Activated CD4-positive, CD25-positive, alpha-beta regulatory T cell (primary cell): ENCODE results near the gene ABR.
"Not testable (repeated sequence)": the region's sequence is repeated elsewhere in the genome, so short reads cannot be mapped to it uniquely, and the experiment has no call there.

Source experiments
- DNase-seq, 4 experiments: peaks; one replicate each; lab custom pipeline; 2025; lab: John Stamatoyannopoulos, UW

Gene ABR

GRCh38 chr17:1071103-1071825 is 108.5 kb downstream of the ABR start:
- no peak for DNase-seq

- DNase-seq: no peak
These were observed 109.4 kb downstream of the ABR start for GRCh38 chr17:1070411-1070810.

- DNase-seq: no peak
These were observed 109.9 kb downstream of the ABR start for GRCh38 chr17:1069847-1070246.

- no peak for DNase-seq
These were observed 111.4 kb downstream of the ABR start for GRCh38 chr17:1068356-1068755.

- no peak for DNase-seq
These were observed 112.4 kb downstream of the ABR start for GRCh38 chr17:1067282-1067956.

GRCh38 chr17:1065416-1065815 is 114.4 kb downstream of the ABR start:
- not testable (repeated sequence) for DNase-seq

DNA sequence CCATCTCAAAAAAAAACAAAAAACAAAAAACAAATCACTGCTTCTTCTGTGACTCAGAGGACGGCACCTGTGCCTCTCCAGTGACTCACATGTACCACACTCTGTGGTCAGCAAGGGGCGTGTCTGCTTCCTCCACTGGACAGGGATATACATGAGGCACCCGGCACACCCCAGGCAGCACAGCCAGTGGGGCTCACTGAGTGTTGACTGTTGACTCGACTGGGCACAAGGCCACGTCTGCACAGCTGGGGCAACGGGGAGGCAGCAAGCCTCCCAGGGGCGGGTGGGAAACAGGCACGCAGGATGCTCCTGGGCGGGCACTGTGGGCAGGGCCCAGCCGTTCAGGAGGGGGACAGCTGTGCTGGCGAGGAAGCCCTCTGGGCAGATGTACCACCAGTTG is 118.8 kb downstream of the ABR start:
- DNase-seq: no peak

DNA sequence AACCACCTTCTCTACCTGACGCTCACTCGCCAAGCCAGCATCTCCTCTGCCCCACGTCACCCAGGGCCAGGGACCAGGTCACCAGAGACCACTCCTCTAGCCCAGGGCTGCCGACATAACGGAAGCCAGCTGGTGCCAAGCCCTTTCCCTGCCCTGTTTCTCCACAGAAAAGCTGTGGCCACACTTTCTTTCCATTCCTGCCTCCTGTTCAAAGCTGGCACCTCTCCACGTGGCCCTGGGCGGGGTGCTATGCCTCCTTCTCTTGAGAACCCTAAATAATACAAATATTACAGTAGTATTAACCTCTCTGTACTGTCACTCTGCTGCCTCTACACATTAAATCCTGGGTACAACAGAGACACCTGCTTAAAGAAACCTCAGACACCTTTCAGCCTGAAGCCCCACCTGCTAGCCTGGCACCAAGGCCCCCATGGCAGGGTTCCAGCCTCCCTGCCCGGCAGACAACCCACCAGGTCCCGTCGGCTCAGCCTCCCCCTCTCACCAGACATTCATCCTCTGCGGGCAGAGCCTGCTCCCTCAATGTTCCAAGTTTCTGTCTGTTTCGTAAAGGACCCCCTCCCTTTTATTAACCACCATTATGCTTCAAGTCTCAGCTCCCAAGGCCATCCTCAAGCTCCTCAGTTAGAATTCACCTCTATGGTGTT is 120.5 kb downstream of the ABR start:
- DNase-seq: no peak

DNA sequence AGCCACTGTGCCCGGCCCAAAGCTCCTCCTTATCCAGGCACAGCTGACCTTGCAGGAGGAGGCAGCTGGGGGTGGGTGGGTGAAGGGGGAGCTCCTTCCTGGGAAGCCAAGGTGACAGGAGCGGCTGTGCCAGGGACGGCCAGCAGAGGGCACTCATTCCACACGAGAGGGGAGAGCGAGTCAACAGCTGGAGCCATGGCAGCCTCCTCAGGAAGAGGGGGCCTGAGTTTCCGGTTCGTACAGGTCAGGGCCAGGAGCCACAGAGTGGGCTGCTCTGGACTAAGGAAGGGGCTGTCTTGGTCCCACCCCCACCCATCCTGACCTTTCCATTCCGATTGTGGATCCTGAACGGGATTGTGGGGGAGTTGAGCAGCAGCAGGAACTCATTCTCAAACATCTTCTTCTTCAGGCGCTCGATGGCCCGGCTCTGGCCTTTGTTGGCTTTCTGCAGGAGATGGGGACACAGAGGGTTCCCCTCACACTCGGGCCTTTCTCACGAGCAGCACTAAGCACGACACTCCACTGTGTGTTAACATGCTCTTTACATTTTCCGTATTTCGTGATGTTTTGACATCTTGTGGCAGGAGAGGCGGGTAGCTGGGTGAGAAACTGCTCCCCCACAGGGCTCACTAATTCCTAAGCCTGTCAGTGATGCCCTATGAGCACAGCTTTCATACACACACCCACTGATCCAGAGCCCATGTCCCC is 121.2 kb downstream of the ABR start:
- peak; percentile 13 to 45 (median 16) for DNase-seq

DNA sequence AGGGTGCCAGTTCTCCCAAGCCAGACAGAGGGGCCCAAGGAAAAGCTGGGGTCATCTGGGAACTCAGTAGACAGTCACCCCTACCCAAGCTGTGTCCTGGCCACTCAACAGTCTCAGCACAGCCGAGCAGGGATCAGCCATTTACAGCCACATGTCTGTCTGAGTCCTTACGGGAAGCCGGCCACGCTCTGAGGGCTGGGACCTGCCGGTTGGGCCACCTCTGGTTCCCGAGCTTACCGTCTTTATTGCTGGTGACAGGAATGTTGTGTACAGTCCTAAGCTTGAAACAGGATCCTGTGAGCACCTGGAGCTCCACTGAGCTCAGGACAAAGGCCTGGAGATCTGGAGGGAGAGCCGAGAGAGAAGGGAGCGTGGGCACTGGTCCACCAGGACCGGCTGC is 123.0 kb downstream of the ABR start:
- no peak for DNase-seq

DNA sequence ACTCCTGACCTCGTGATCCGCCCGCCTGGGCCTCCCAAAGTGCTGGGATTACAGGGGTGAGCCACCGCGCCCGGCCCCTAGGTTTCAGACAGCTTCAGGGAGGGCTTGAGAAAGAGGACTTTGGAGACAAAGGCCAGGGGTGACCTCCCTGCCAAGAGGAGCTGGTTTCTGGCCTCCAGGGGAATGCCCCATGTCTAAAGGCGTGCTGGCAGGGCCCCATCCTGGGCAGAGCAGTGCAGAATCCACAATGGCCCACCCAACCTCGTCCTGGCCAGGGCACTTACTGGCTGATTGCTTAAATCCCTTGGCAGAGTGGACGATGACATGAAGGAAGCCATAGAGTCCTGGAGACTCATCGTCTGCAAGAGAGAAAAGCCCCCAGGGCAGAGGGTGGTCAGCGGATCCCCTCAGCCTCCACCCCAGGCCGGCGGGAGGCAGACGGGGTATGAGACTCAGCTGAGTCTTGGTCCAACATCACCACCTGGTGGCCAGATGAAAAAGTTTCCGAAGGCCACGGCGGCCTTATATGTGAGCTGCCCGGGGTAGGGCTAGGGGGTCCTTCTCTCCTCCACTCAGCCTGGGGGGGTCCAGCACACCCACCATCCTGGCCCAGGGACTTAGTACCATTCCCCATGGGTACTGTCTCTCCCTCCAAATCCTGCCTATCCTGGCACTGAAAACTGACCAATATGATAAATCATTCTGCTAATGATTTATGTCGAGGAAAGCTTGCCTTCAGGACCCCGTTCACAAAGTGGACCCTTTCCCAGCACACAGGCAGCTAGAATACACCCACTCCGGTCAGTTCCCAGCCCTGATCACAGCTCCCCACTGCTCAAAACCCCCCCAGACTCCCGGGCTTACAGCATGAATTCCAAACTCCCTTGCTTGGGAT is 123.8 kb downstream of the ABR start:
- peak in 2 of 4 experiments; percentile 9 to 15 for DNase-seq

DNA sequence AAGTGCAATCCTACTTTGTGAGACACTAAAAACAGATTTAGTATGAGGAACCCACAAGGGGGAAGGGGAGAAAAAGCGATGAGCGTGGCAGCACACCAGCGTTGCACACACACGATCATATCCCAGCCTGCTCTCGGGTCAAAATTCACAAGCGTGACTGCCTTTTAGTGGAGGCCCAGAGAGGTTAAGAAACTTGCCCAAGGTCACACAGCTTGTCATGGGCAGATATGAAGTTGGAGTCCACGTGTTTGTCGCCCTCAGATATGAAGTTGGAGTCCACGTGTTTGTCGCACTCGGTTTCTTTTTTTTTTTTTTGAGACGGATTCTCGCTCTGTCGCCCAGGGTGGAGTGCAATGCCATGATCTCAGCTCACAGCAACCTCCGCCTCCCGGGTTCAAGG is 124.5 kb downstream of the ABR start:
- no peak for DNase-seq

DNA sequence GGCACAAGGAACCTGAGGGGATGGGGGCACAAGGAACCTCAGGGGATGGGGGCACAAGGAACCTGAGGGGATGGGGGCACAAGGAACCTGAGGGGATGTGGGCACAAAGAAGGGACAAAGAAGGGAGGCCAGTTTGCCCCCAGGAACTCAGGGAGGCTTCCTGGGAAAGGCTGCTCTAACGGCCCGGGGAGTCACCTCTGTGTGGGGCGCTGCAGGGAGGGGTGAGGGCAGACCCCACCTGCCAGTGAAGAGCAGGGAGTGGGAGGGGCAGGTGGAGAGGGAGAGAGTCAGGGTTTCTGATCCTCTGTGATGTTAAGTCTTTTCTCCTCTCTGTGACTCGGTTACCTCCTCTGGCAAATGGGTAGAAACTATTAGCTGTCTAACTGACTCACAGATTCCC is 125.1 kb downstream of the ABR start:
- DNase-seq: no peak

- no peak for DNase-seq
These were observed 126.0 kb downstream of the ABR start for GRCh38 chr17:1053661-1054360.

- no peak for DNase-seq
These were observed 128.5 kb downstream of the ABR start for GRCh38 chr17:1050996-1051925.

- no peak for DNase-seq
These were observed 129.4 kb downstream of the ABR start for GRCh38 chr17:1050246-1050995.

DNA sequence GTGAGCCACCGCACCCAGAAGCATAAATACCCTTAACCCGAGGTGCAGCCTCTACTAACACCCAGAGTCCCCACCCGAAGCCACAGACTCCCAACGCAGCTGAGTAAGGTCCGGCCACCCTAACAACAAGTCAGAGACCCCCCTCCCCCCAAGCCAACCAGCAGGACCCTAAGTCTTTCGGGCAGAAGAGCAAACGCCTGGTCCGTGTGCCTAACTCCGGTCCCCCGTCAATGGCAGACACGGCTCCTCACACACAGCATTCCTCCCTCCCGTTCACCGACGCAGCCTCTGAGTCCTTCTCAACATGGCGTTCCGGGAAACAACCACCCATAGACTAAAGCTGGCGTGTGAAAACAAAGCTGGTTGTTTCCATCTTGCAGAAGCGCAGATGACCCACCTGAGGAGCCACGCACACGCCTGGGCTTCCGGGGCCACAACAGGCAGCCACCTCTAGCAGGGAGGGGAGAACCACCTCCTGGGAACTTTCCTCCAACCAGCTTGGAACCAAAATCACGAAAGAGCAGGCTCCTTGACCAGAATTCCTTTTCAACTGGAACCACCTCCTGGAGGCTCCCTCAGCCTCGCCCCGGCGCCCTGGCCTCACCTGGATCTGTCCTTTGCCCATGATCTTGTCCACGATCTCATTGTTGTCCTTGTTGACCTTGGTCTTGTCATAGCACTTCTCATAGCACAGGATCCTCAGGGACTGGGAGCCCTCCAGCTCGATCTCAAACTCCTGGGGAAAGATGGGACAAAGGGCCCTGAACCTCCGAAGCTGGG is 130.1 kb downstream of the ABR start:
- no peak for DNase-seq

DNA sequence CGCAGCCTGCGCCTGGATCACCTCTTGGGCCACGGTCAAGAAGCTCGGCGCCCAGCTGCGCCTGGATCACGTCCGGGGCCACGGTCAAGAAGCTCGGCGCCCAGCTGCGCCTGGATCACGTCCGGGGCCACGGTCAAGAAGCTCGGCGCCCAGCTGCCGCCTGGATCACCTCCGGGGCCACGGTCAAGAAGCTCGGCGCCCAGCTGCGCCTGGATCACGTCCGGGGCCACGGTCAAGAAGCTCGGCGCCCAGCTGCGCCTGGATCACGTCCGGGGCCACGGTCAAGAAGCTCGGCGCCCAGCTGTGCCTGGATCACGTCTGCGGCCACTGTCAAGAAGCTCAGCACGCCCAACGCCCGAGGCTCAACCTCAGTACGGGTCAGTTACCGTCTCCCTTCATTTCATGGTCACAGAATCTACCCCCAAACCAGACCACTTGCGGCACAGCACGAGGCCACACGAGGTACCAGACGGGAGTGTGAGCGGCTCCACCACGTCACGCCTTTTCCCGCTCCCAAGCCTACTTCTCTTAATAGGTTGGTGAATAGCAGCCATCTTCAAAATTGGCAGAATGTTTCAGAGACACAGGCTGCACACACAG is 131.2 kb downstream of the ABR start:
- not testable (repeated sequence) for DNase-seq
